RKO (cell line): ENCODE data around the gene ARMC12.
"Not testable (repeated sequence)": the region's sequence is repeated elsewhere in the genome, so short reads cannot be mapped to it uniquely, and the experiment has no call there.

Source experiments
- DNase-seq: peaks from one replicate; pipeline ENCODE4 v3.0.0-alpha.2; 2016; ENCODE audit warnings: low spot score

Gene ARMC12

DNA sequence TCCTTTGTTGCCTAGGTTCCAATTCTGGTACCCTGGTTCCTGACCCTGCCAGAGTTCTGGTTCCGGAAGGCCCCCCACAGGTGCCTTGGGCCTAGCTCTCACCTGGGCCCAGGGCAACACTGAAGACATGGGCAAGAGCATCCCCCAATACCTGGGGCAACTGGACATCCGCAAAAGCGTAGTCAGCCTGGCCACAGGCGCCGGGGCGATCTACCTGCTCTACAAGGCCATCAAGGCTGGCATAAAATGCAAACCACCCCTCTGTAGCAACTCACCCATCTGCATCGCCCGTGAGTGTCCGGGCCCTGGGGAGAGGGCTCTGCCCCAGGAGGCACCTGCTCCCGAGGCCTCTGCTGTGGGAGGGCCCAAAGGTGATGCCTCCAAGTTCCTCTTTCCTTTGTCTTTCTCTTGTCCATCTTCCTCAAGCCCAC is at the start of gene ARMC12:
Gene ARMC12 (plus strand): TSS at position 51 of the 431 bp plus-strand sequence. CDS start 77 bp downstream, at position 128.
- DNase-seq = no peak

GRCh38 chr6:35687658-35688604 is 48.9 kb upstream of the ARMC12 start:
- peak; percentile 78 for DNase-seq

GRCh38 chr6:35688605-35689322 is 48.1 kb upstream of the ARMC12 start, which contains the start of gene FKBP5:
FKBP5 (minus strand) TSS chr6:35688915; CDS start chr6:35642824, 46,091 bp downstream.
- peak; percentile 90 for DNase-seq

DNA sequence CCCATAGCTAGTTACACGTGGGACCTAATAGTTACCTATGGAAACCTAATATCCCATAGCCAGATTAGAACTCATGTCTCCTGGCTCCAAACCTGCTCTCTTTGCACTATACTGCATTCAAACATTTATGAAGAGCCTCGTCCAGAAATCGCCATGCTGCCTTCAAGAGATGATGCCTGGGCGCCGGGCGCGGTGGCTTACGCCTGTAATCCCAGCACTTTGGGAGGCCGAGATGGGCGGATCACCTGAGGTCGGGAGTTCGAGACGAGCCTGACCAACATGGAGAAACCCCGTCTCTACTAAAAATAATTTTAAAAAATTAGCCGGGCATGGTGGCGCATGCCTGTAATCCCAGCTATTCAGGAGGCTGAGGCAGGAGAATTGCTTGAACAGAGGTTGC is 46.8 kb upstream of the ARMC12 start:
- not testable (repeated sequence) for DNase-seq

DNA sequence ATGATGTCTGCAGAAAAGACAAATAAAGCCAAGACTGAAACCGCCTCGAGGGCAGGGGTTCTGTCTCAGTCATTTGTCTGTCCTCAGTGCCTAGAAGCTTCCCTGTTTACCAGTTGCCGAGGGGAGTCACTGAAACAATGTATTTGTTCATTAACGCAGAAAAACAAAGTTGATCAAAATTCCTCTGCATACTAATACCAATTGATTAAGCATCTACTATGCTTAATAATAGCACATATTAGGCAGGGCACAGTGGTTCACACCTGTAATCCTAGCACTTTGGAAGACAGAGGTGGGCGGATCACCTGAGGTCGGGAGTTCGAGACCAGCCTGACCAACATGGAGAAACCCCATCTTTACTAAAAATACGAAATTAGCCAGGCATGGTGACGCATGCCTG is 46.3 kb upstream of the ARMC12 start:
- DNase-seq = no peak

DNA sequence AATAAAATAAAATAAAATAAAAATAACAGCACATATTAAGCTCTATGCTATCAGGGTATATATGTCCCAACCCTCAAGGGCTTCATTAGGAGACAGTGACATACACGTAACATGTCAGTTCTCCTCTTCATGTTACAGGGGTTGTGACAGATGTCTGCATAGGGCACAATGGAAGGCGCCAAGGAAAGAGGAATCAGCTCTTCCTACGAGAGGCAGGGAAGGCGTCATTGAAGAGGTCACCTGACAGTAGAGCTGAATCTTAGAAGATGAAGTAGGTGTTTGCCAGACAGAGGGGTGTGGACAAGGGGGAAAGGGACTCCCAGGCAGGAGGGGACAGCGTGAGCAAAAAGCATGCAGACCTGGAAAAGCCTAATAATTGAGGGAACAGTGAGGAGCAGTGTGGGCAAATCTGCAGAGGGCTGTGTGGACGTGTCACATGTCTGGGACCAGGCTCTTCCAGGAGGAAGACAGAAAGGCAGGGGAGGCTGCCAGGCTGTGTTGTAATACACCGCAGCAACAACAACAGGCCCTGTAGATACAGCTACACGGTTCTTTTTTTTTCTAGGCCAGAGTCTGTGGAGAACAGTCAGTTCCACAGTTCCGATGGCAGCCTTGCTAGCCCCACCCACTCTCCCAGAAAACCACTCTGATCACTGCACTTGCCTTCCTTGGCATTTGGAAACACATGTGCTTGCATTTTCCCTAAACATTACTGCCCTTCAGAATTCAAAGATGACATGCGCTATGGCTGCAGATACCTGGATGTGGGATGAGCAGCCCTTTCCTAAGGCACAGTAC is 45.6 kb upstream of the ARMC12 start:
- no peak for DNase-seq

DNA sequence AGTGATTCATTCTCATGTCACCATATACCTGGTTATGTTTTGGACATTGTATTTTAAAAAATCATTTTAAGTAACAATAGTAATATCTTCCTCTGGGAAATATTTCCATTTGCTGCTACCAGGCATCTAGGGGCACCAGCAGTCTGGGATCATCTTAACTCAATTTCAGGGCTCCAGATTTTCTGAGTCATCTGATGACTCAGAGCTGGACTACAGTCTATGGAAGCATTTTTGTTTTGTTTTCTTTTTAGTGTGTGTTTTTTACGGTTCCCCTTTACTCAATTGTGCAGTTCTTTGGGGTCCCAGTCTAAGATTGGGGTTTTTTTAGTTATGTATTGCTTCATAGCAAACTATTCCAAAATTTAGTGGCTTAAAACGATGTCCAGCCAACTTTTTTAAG is 42.4 kb upstream of the ARMC12 start:
- peak; percentile 78 for DNase-seq

- not testable (repeated sequence) for DNase-seq
Measured at GRCh38 chr6:35698430-35698829, 38.4 kb upstream of the ARMC12 start.

- no peak for DNase-seq
Measured at GRCh38 chr6:35698858-35699257, 38.0 kb upstream of the ARMC12 start.

GRCh38 chr6:35703554-35703953 is 33.3 kb upstream of the ARMC12 start:
- DNase-seq = no peak

GRCh38 chr6:35706468-35706867 is 30.4 kb upstream of the ARMC12 start:
- no peak for DNase-seq

GRCh38 chr6:35707714-35708407 is 29.0 kb upstream of the ARMC12 start:
- DNase-seq = no peak

DNA sequence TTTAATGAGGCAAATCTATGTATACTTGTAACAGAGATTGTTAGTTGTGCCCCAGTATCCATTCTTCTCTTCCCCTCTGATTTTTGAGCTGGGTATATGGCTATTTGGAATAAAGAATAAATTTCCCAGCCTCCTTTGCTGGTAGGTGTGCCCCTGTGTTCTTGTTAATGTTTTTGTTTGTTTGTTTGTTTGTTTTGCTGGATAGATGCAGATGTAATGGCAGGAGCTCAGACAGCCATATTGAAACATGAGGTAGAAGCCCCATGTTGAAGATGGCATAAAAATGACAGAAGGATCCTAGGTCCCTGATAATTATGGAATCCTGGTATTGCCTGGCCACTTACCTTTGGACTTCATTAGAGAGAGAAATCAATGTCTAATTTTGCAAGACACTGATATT is 28.2 kb upstream of the ARMC12 start:
- DNase-seq = no peak

- no peak for DNase-seq
Measured at GRCh38 chr6:35710241-35710847, 26.5 kb upstream of the ARMC12 start.

DNA sequence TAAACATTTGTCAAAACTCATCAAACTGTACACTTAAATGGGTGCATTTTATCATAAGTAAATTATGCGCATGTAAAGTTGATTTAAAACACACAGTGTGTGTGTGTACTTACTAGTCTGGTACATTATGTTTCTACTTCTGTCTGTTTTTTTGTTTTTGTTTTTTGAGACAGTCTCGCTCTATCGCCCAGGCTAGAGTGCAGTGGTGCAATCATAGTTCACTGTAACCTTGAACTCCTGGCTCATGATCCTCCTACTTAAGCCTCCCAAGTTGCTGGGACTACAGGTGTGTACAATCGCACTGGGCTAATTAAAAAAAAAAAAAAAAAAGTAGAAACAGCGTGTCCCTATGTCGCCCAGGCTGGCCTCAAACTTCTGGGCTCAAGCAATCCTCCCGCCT is 25.1 kb upstream of the ARMC12 start:
- DNase-seq = no peak

- no peak for DNase-seq
Measured at GRCh38 chr6:35713006-35713767, 23.6 kb upstream of the ARMC12 start.

DNA sequence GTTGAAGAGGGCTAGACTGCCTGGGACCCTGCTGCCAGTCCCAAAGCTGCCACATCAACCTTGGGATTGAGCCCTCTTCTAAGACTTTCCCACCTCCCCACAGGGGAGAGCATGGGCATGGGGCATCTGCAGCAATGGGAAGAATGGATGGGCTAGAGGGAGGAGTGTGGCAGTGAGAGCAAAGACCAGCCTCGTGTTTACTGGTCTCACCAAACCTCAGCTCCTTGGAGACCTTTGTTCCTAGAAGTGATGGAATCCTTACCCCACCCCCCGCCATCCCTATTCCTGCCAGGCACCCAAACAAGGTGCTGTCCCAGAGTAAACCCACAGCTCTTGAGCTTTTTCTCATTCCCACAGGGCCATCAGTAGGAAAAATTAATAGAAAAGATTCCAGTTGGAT is 20.0 kb upstream of the ARMC12 start:
- DNase-seq = no peak

DNA sequence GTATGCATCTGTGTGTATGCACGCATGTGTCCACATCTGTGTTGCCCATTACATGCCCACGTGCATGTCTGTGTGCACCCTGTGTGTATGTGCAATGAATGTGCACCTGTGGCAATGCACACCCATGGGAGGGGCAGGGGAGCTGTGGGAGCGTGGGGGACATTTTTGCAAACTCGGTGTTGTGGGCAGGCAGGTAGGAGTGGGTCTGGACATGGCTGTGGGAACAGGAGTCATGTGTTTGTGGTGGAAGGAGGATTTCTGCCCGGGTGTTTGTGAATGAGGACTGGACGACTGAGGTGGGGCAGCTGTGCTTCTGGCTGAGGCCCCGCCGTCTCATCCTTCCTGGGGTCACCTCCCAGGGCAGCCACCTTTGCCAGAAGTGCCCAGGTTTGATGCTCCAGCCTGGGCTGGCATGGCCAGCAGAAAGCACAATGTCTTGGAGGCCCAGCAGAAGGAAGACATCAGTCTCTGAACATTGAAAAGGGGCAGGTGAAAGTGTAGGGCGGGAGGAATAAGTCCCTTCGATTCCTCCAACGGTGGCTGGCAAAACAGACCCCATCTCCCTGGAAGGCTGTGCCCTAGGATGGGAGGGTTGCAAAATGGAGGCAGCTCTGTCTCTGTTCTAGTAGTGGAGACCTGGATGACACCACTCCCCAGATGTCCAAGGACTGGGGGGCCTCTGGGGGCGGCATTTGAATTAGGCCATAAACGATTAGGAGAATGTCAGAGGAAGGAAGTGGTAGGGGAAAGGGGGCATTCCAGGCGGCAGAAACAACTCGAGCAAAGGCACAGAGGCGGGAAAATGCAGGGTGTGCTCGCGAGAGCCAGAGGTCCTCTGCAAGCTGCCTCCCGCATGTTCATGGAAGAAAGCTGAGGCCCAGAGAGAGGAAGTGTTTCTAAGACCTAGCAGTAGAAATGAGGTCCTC is 19.1 kb upstream of the ARMC12 start:
- no peak for DNase-seq

DNA sequence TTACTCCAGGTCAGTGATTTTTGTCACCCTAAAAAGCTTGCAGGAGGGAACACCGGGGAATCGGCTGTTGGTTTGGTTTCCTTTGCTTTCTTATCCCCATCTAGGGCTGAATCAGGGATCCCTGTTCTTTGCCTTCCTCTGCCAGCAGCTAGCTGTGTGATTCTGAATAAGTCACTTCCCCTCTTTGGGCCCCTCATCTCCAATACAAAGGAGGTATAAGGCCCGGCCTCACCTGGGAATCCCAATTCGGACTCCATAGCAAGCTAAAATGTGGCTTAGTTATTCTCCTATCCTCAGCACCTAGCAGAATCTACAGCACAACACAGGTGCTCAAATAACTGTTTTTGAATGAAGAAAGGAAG is 18.5 kb upstream of the ARMC12 start:
- no peak for DNase-seq
